Measurements from ENCODE around the gene MRPS17.
A peak's percentile ranks its signal among the peaks of the same experiment; 100 is the strongest.

Gene MRPS17

DNA sequence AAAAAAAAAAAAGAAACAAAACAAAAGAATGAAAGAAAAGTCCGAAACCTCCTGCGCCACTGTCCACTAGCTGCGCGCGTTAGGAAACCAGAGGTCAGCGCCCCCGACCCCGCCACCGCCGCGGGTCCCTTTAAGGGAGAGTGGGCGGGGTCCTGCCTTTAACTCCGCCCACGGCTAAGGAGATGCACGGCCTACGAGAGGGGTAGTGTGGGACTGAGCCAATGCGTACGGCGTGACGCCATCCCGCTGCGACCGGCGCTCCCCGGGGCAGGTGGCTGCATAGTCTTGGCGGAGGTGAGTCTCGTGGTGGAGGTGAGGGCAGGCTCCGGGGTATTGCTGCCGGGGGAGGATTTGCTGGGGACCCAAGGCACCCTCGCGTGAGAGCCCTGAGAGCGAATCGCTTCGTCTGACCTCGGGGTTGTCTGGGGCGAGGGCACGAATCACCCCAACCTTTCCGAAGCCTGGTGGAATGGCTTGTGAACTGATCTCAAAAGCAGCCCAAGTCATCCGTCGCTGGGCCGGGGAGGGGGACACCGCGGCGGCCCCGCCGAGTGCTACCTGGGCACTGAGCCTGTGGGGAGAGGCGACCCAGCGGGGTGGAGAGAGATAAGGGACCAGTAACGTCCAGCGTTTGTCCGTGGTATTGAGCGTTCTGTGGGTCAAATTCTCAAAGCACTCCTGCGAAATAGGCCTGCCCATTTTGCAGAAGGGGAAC lies at the start of gene MRPS17:
Gene MRPS17, plus strand, starts transcription at position 241 of the 715 bp plus-strand sequence. CDS start 1,319 bp downstream, outside the sequence.
- peak; percentile 97 for DNase-seq

GRCh38 chr7:55903985-55904759 lies 47.5 kb upstream of the MRPS17 start:
- no peak for DNase-seq

GRCh38 chr7:55912748-55913158 lies 38.9 kb upstream of the MRPS17 start:
- no peak for DNase-seq

DNA sequence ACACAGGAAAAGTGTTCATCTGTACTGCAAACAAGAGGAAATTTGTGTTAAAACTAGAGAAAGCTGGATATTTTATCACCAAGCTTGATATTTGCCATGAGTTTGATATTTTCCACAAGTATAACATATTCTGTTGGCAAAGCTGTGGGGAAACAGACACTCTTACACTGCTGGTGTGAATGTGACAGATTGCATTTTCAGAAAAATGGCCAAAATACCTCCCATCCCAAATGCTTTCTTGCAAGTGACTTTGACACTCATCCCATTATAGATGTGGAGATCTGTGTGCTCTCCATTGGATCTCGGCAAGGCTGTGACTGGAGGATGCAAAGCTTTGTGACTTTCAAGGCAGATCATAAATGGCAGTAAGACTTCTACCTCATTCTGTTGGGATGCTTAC lies 33.9 kb upstream of the MRPS17 start:
- no peak for DNase-seq

GRCh38 chr7:55928006-55928767 lies 23.5 kb upstream of the MRPS17 start:
- no peak for DNase-seq

- no peak for DNase-seq
These were observed 20.1 kb upstream of the MRPS17 start for GRCh38 chr7:55931421-55932151.

DNA sequence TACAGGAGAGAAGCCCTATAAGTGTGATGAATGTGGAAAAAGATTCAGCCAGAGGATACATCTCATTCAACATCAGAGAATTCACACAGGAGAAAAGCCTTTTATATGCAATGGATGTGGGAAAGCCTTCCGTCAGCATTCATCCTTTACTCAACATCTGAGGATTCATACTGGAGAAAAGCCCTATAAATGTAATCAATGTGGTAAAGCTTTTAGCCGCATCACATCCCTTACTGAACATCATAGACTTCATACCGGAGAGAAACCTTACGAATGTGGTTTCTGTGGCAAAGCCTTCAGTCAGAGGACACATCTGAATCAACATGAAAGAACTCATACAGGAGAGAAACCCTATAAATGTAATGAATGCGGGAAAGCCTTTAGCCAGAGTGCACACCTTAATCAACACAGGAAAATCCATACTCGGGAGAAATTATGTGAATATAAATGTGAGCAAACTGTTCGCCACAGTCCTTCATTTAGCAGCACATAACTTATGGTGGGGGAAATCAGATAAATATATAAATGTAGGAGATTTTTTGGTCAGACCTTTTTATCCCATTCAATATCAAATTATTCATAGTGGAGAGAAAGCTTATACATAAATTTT lies 12.1 kb upstream of the MRPS17 start:
- no peak for DNase-seq

DNA sequence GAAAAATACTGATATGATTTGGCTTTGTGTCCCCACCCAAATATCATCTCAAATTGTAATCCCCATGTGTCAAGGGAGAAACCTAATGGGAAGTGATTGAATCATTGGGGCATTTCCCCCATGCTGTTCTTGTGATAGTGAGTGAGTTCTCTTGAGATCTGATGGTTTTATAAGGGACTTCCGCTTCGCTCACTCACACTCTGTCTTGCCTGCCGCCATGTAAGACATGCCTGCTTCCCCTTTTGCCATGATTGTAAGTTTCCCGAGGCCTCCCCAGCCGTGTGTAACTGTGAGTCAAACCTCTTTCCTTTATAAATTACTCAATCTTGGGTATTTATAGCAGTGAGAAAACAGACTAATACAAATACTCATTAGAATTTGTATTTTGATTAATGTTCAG lies 5.1 kb upstream of the MRPS17 start:
- no peak for DNase-seq

DNA sequence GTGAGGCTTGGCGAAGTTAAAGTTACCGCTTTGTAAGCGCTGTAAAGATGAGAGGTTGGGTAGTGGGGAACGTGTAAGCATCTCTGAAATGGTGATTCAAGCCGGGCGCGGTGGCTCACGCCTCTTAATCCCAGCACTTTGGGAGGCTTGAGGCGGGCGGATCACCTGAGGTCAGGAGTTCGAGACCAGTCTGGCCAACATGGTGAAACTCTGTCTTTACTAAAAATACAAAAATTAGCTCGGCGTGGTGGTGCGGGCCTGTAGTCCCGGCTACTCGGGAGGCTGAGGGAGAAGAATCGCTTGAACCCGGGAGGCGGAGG lies 635 bp downstream of the MRPS17 start:
- DNase-seq, result peak; percentile 51

DNA sequence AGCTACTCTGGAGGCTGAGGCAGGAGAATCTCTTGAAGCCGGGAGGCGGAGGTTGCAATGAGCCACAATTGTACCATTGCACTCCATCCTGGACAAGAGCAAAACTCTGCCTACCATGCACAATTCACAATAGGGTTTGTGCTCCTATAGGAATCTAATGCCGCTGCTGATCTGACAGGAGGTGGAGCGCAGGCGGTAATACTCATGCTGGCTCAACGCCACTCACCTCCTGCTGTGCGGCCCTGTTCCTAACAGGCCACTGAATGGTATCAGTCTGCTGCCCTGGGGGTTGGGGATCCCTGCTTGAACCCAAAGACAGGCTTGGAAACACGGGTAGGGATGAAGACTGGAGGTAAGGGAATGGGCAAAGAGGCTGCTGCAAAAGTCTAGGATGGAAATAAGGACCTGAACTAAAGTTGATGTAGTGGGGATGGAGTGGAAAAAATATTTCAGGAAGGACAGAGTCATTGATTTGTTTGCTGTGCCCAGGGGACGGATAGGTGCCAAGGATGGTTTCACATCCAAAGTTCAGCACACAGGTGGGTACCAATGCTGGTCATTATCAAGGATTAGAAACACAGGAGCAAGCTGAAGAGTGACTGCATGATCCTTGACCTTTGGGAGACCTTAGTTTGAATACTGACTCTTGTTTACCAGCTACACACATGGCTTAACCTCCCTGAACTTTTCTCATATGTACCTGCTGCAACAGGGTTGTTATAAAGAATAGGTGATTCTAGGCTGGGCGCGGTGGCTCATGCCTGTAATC lies 2.2 kb downstream of the MRPS17 start:
- no peak for DNase-seq

GRCh38 chr7:55957190-55957589 lies 5.5 kb downstream of the MRPS17 start:
- no peak for DNase-seq

DNA sequence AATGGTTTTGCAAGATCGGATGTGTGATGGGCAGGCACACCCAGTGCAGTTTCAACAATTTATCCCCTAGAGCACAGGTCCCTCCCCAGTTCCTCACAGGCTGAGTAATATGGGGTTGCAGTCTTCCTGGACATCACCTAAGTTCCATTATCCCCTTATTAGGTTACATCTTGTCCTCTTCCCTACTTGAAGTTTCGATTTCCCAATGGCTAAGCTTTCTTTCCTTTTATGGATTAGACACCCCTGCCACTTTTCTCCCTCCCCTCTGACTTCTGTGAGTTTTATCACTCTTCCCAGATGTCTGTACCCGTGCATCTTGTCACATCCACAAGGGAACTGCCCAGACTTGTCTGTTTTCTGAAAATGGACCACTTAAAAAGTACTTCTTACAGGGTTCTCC lies 10.3 kb downstream of the MRPS17 start:
- DNase-seq, result no peak

- DNase-seq, result no peak
These were observed 12.0 kb downstream of the MRPS17 start for GRCh38 chr7:55963584-55964168.

GRCh38 chr7:55964261-55965099 lies 12.8 kb downstream of the MRPS17 start, which contains the start of gene NIPSNAP2:
TSS of gene NIPSNAP2 (plus strand) at chr7:55964585. CDS start at chr7:55964610, 25 bp downstream.
- DNase-seq, result peak; percentile 90

GRCh38 chr7:55965100-55965470 lies 13.4 kb downstream of the MRPS17 start:
- no peak for DNase-seq

DNA sequence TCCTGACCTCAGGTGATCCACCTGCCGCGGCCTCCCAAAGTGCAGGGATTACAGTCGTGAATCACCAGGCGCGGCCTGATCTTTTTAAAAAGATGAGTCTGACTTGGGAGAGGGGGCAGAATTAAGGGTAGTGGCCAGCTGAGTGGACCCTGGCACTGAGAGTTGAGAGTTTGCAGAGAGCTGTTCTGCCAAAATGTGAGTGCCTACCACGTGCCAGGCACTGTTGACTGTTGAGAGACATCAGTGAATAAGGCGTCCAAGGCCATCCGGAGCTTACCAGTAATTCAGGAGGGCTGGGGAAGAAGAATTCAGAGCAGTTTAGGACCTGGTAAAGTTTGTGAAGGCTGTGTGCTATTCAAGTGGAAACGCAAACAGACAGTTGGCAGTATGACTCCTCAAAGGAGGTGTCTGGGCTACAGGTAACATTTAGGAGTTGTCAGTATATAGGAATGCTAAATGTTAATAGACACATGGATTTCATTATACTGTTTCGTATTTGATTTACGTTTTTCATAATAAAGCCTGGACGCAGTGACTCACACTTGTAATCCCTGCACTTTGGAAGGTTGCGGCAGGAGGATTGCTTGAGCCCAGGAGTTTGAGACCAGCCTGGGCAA lies 14.2 kb downstream of the MRPS17 start:
- DNase-seq, result peak; percentile 45

DNA sequence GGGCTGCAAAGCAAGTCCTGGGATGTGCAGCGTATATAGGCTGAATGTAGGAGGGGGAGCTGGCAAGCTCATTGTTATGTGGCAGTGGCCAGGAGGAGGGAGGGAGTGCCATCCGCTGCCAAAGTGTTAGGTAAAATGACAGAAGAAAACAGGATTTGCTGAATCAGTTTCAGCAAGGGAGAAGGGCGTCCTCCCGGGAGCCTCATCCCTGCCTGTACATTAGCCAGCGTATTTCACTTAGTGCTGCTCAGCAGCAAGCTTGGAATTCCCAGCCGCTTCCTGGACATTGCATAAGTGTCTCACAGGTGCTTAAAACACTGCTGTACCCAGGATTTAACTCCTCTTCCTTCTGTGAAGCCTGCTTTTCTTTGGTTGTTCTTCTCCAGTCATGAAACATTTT lies 15.2 kb downstream of the MRPS17 start:
- DNase-seq, result peak; percentile 74

DNA sequence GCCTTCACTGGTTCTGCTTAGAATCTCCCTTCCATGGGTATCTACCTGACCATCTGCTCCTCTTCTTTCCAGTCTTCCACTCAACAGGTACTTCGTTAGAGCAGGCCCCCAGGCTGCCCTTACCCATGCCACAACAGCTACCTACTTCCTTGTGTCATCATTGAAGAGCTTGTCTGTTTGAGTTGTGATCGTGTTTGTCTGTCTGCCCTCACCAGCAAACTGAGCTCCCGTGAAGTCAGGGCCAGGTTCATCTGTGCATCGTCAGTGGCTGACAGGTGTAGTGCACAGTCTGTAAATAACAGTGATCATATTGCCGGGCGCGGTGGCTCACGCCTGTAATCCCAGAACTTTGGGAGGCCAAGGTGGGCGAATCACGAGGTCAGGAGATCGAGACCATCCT lies 17.7 kb downstream of the MRPS17 start:
- DNase-seq, result peak; percentile 44

DNA sequence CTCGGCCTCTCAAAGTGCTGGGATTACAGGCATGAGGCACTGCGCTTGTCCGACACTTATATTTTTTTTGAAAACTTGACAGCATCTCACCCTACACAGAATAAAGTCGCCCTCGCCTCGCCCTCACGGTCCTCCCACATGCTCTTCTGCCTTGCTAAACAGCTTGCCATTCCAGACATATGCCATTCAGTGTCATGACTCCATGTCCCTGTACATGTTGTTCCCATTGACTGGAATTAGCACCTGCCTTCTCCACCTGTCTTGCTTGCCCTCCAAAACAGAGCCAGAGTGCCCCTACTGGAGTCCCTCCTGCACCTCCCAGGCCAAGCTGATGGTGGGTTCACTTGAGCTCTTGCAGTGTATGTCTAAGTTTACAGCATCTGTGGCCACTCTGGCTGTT lies 18.9 kb downstream of the MRPS17 start:
- DNase-seq, result peak; percentile 74

GRCh38 chr7:55970978-55971377 lies 19.3 kb downstream of the MRPS17 start:
- DNase-seq, result peak; percentile 90

All from NCI-H69 (cell line).